ENCODE measurements around the gene CACNA1A. TPM values are rescaled to one million over a fixed set of nuclear protein-coding genes. Genes with fewer than 3 reads are reported as not detected.
A peak's percentile ranks its signal among the peaks of the same experiment; 100 is the strongest.
"Not testable (repeated sequence)": the region's sequence is repeated elsewhere in the genome, so short reads cannot be mapped to it uniquely, and the experiment has no call there.

The CACNA1A gene
- total RNA-seq, 1 donor from 2014 or later = 43.0 TPM

- Mint-ChIP-seq H3K4me3 (ENCODE audit: low read depth) (no peak overlapping the region), H3K9me3 (ENCODE audit: low read depth) (no peaks in the 10 kb centered on the region), H3K36me3 (ENCODE audit: insufficient read depth) (no peaks in the 10 kb centered on the region), H3K4me1 (ENCODE audit: low read depth) (no peaks in the 10 kb centered on the region), H3K27ac (no peak overlapping the region), H3K27me3 (no peaks in the 10 kb centered on the region)
- DNase-seq (ENCODE audit: low spot score, unreplicated experiment) = no peak
- no peak for TF ChIP-seq CTCF (IDR thresholded peaks at IDR 0.05; ENCODE audit: unreplicated experiment)
These were observed 307.6 kb downstream of the CACNA1A start for GRCh38 chr19:13198634-13199033.

GRCh38 chr19:13195678-13196077 lies 310.6 kb downstream of the CACNA1A start:
- peak; percentile 61 for TF ChIP-seq CTCF (IDR thresholded peaks at IDR 0.05; ENCODE audit: unreplicated experiment)
- no peak for DNase-seq (ENCODE audit: low spot score, unreplicated experiment)
- no peaks in the 10 kb centered on the region for H3K27me3 Mint-ChIP-seq
- H3K4me1 Mint-ChIP-seq (ENCODE audit: low read depth) = no peaks in the 10 kb centered on the region
- H3K27ac Mint-ChIP-seq = no peak overlapping the region
- H3K36me3 Mint-ChIP-seq (ENCODE audit: insufficient read depth) = no peaks in the 10 kb centered on the region
- no peak overlapping the region for H3K4me3 Mint-ChIP-seq (ENCODE audit: low read depth)
- H3K9me3 Mint-ChIP-seq (ENCODE audit: low read depth) = no peaks in the 10 kb centered on the region

GRCh38 chr19:13190781-13191540 lies 315.3 kb downstream of the CACNA1A start:
- DNase-seq (ENCODE audit: low spot score, unreplicated experiment) = no peak
- Mint-ChIP-seq H3K9me3 (ENCODE audit: low read depth) (no peaks in the 10 kb centered on the region), H3K4me1 (ENCODE audit: low read depth) (no peaks in the 10 kb centered on the region), H3K27me3 (no peaks in the 10 kb centered on the region), H3K4me3 (ENCODE audit: low read depth) (no peak overlapping the region), H3K27ac (no peak overlapping the region), H3K36me3 (ENCODE audit: insufficient read depth) (no peaks in the 10 kb centered on the region)
- no peak for TF ChIP-seq CTCF (IDR thresholded peaks at IDR 0.05; ENCODE audit: unreplicated experiment)

GRCh38 chr19:13189600-13189999 lies 316.7 kb downstream of the CACNA1A start:
- Mint-ChIP-seq H3K27ac (no peak overlapping the region), H3K9me3 (ENCODE audit: low read depth) (no peaks in the 10 kb centered on the region), H3K4me3 (ENCODE audit: low read depth) (no peak overlapping the region), H3K27me3 (no peaks in the 10 kb centered on the region), H3K4me1 (ENCODE audit: low read depth) (no peaks in the 10 kb centered on the region), H3K36me3 (ENCODE audit: insufficient read depth) (no peaks in the 10 kb centered on the region)
- DNase-seq (ENCODE audit: low spot score, unreplicated experiment) = no peak
- no peak for TF ChIP-seq CTCF (IDR thresholded peaks at IDR 0.05; ENCODE audit: unreplicated experiment)

- Mint-ChIP-seq H3K4me1 (ENCODE audit: low read depth) (no peaks in the 10 kb centered on the region), H3K4me3 (ENCODE audit: low read depth) (no peak overlapping the region), H3K36me3 (ENCODE audit: insufficient read depth) (no peaks in the 10 kb centered on the region), H3K9me3 (ENCODE audit: low read depth) (no peaks in the 10 kb centered on the region), H3K27me3 (no peaks in the 10 kb centered on the region), H3K27ac (no peak overlapping the region)
- DNase-seq (ENCODE audit: low spot score, unreplicated experiment) = no peak
- no peak for TF ChIP-seq CTCF (IDR thresholded peaks at IDR 0.05; ENCODE audit: unreplicated experiment)
These were observed 318.9 kb downstream of the CACNA1A start for GRCh38 chr19:13187419-13187818.

- not testable (repeated sequence) for H3K27ac Mint-ChIP-seq; H3K4me1 Mint-ChIP-seq (ENCODE audit: low read depth); DNase-seq (ENCODE audit: low spot score, unreplicated experiment); H3K27me3 Mint-ChIP-seq; H3K4me3 Mint-ChIP-seq (ENCODE audit: low read depth); H3K36me3 Mint-ChIP-seq (ENCODE audit: insufficient read depth); H3K9me3 Mint-ChIP-seq (ENCODE audit: low read depth)
These were observed 319.6 kb downstream of the CACNA1A start for GRCh38 chr19:13186688-13187087.

GRCh38 chr19:13185763-13186657 lies 320.3 kb downstream of the CACNA1A start:
- not testable (repeated sequence) for H3K9me3 Mint-ChIP-seq (ENCODE audit: low read depth); H3K36me3 Mint-ChIP-seq (ENCODE audit: insufficient read depth); DNase-seq (ENCODE audit: low spot score, unreplicated experiment); H3K4me1 Mint-ChIP-seq (ENCODE audit: low read depth); H3K27ac Mint-ChIP-seq; H3K27me3 Mint-ChIP-seq; H3K4me3 Mint-ChIP-seq (ENCODE audit: low read depth)

GRCh38 chr19:13184926-13185325 lies 321.4 kb downstream of the CACNA1A start:
- not testable (repeated sequence) for H3K4me3 Mint-ChIP-seq (ENCODE audit: low read depth); H3K27ac Mint-ChIP-seq; H3K9me3 Mint-ChIP-seq (ENCODE audit: low read depth); H3K27me3 Mint-ChIP-seq; DNase-seq (ENCODE audit: low spot score, unreplicated experiment); H3K4me1 Mint-ChIP-seq (ENCODE audit: low read depth); H3K36me3 Mint-ChIP-seq (ENCODE audit: insufficient read depth)

All from progenitor cell of endocrine pancreas (in vitro differentiated cells).